HL-60 (cell line): ENCODE results near the gene MRPL2.

Experiments
- DNase-seq, 2 experiments: peaks; one replicate each; pipeline ENCODE4 v3.0.0-alpha.2; 2010 to 2020; ENCODE audit warnings: low read depth in 1 of 2, low spot score in 1 of 2
- H3K27ac ChIP-seq: fragments of 250-450 bp; sonication (Bioruptor Pico); replicated peaks from 2 replicates; pipeline ENCODE4 v1.5.1; 2020; ENCODE audit warnings: mild to moderate bottlenecking, moderate library complexity
- H3K27me3 ChIP-seq: fragments of 250-450 bp; sonication (Bioruptor Pico); 2 replicates; pipeline ENCODE4 v1.5.1; 2021; ENCODE audit warnings: mild to moderate bottlenecking, moderate library complexity; ENCODE audit not compliant: insufficient read depth, poor library complexity, severe bottlenecking
- H3K4me3 ChIP-seq: replicated peaks from 2 replicates; pipeline ENCODE4 v1.5.1; 2011; ENCODE audit warnings: mild to moderate bottlenecking, control low read depth, low read length; ENCODE audit not compliant: insufficient read depth
- GABPA ChIP-seq: IDR thresholded peaks from 2 replicates; pipeline ENCODE4 v1.6.1; 2012; ENCODE audit warnings: low read depth
- POLR2AphosphoS5 ChIP-seq: IDR thresholded peaks from 2 replicates; pipeline ENCODE4 v1.6.1; 2012; ENCODE audit warnings: low read depth
- SPI1 ChIP-seq: IDR thresholded peaks from 2 replicates; pipeline ENCODE4 v1.6.1; 2012; ENCODE audit warnings: low read depth, mild to moderate bottlenecking, borderline replicate concordance
- TF ChIP-seq, protein P1 (sequence below): IDR thresholded peaks from 2 replicates; pipeline ENCODE4 v1.6.1; 2012; ENCODE audit warnings: low read depth; ENCODE audit not compliant: insufficient replicate concordance
- TF ChIP-seq, protein P2 (sequence below): IDR thresholded peaks from one replicate; pipeline ENCODE4 v1.5.1; 2011; ENCODE audit warnings: low read length, control low read depth, inconsistent platforms; ENCODE audit not compliant: insufficient read depth

MRPL2 gene

DNA sequence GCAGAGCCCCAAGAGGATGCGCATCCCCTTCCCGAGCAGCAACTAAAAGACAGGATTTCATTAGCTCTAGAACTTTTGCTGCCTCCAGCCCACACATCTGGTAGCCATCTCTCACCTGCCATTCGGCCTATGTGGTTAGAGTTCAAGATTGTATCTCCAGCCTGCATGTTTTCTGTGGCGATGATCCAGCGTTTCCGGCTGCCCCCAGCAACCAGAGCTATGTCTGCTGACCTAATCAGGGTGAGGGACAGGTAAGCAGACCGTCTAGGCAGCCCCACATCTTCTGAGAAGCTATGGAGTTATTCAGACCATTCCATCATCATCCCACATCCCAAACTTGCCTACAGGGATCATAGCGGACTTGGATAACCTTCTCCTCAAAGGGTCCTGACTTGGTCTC lies 3.3 kb downstream of the MRPL2 start:
- H3K27ac ChIP-seq = no peak overlapping the region
- no peaks in the 10 kb centered on the region for H3K27me3 ChIP-seq
- H3K4me3 ChIP-seq = no peak overlapping the region
- TF ChIP-seq POLR2AphosphoS5 (no peak), GABPA (no peak), SPI1 (no peak)
- TF ChIP-seq, protein P1, sequence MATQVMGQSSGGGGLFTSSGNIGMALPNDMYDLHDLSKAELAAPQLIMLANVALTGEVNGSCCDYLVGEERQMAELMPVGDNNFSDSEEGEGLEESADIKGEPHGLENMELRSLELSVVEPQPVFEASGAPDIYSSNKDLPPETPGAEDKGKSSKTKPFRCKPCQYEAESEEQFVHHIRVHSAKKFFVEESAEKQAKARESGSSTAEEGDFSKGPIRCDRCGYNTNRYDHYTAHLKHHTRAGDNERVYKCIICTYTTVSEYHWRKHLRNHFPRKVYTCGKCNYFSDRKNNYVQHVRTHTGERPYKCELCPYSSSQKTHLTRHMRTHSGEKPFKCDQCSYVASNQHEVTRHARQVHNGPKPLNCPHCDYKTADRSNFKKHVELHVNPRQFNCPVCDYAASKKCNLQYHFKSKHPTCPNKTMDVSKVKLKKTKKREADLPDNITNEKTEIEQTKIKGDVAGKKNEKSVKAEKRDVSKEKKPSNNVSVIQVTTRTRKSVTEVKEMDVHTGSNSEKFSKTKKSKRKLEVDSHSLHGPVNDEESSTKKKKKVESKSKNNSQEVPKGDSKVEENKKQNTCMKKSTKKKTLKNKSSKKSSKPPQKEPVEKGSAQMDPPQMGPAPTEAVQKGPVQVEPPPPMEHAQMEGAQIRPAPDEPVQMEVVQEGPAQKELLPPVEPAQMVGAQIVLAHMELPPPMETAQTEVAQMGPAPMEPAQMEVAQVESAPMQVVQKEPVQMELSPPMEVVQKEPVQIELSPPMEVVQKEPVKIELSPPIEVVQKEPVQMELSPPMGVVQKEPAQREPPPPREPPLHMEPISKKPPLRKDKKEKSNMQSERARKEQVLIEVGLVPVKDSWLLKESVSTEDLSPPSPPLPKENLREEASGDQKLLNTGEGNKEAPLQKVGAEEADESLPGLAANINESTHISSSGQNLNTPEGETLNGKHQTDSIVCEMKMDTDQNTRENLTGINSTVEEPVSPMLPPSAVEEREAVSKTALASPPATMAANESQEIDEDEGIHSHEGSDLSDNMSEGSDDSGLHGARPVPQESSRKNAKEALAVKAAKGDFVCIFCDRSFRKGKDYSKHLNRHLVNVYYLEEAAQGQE = no peak
- TF ChIP-seq, protein P2, sequence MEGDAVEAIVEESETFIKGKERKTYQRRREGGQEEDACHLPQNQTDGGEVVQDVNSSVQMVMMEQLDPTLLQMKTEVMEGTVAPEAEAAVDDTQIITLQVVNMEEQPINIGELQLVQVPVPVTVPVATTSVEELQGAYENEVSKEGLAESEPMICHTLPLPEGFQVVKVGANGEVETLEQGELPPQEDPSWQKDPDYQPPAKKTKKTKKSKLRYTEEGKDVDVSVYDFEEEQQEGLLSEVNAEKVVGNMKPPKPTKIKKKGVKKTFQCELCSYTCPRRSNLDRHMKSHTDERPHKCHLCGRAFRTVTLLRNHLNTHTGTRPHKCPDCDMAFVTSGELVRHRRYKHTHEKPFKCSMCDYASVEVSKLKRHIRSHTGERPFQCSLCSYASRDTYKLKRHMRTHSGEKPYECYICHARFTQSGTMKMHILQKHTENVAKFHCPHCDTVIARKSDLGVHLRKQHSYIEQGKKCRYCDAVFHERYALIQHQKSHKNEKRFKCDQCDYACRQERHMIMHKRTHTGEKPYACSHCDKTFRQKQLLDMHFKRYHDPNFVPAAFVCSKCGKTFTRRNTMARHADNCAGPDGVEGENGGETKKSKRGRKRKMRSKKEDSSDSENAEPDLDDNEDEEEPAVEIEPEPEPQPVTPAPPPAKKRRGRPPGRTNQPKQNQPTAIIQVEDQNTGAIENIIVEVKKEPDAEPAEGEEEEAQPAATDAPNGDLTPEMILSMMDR = no peak
- no peak for DNase-seq

DNA sequence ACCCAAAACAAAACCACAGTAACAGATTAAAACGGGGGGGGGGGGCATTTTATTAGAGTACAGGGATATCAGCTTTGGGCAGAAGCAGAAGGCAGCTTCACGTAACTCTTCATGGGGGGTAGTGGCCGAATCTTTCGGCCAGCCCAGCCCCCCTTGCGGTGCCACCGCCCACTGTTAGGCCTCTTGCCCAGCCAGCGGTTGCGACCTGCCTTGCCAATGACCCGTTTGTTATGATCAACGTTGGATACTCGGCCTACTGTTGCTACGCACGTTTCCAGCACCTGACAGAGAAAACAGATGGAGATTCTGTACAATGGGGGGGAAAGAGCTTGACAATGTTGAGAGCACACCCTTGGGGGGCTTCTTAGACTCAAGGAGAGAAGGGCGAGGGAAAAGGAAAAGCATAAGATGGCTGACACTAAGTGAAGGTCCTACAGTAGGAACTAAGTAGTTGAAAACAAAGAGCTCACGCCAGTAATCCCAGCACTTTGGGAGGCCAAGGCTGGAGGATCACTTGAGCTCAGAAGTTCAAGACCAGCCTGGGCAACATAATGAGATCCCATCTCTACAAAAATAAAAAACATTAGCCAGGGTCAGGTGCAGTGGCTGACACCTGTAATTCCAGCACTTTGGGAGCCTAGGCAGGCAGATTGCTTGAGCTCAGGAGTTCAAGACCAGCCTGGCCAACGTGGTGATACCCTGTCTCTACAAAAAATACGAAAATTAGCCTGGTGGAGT lies 4.9 kb downstream of the MRPL2 start:
- DNase-seq = no peak
- TF ChIP-seq, protein P1 = no peak
- TF ChIP-seq, protein P2 = no peak
- TF ChIP-seq GABPA (no peak), SPI1 (no peak), POLR2AphosphoS5 (no peak)
- Histone ChIP-seq H3K27ac (peak overlapping the region; percentile 91), H3K4me3 (peak overlapping the region; percentile 66), H3K27me3 (no peaks in the 10 kb centered on the region)

DNA sequence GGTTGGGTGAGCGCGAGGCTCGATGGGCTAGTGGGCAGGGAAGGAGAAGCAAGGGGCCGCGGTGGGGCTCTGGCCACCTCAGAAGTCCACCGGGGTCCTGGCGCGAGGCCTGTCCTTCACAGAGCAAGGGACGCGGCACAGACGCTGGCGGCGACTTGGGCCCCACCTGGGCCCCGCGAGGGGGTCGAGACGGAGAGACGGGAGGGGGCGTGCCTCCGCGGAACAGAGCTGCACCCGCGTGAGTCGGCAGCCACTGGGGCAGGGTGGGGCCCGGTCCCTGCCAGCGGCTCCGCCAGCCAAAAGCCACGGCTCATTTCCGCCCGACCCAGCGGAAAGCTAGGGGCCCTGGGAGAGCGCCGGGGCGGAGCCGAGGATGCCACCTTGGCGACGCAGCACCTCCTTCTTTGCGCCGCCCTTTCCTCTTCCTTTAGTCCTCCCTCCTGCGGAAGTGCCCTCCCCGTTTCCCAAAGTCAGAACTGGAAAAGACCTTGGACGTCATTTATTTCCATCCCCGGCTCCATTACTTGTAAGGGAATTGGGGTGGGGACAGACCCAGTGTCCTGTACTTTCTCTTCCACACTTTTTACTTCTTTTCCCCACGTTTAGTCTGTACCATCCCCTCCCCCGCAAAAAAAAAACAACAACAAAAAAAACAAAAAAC lies 5.6 kb downstream of the MRPL2 start, which contains the start of gene CUL7:
Gene CUL7 (minus strand): TSS at position 307 of the 661 bp plus-strand sequence. CDS start 1,063 bp downstream, outside the sequence.
- TF ChIP-seq, protein P1 = no peak
- TF ChIP-seq, protein P2 = no peak
- TF ChIP-seq SPI1 (peak; percentile 80; the same call in 1 of the 2 replicates), POLR2AphosphoS5 (peak; percentile 96), GABPA (peak; percentile 85)
- Histone ChIP-seq H3K4me3 (peak within 1 kb of the TSS; percentile 66), H3K27me3 (no peaks in the 10 kb centered on the region), H3K27ac (peak within 1 kb of the TSS; percentile 91)
- peak; percentile 80 to 93 for DNase-seq
